Breast epithelium (tissue), 4 donors: ENCODE results near the gene SNX5. TPM values are rescaled to one million over a fixed set of nuclear protein-coding genes. Genes with fewer than 3 reads are reported as not detected.

Source experiments
- DNase-seq, 2 donors: peaks; one replicate each; pipeline ENCODE4 v3.0.0-alpha.2; 2019; ENCODE audit warnings: low spot score in 2 of 2
- H3K27ac ChIP-seq, 2 donors: fragments of 200-600 bp; sonication (generic) in 1 of 2; one replicate each; pipeline ENCODE4 v1.5.1; 2016 to 2019; ENCODE audit warnings: mild to moderate bottlenecking in 1 of 2
- H3K27me3 ChIP-seq, 2 donors: fragments of 200-600 bp; sonication (generic) in 1 of 2; one replicate each; pipeline versions ENCODE4 v1.5.1 to v1.6.0; 2017 to 2019; ENCODE audit warnings: control low read depth in 1 of 2, mild to moderate bottlenecking in 1 of 2
- H3K36me3 ChIP-seq: fragments of 200-600 bp; one replicate; pipeline ENCODE4 v1.5.1; 2019
- H3K4me1 ChIP-seq, 2 donors: fragments of 200-600 bp; sonication (generic); one replicate each; pipeline ENCODE4 v1.5.1; 2016 to 2019; ENCODE audit warnings: control low read depth in 1 of 2
- H3K4me3 ChIP-seq, 3 donors: fragments of 200-600 bp; sonication (generic); 1 replicate in 2 of 3; 2 replicates in 1 of 3; pipeline ENCODE4 v1.5.1; 2016 to 2019; ENCODE audit warnings: mild to moderate bottlenecking in 3 of 3, moderate library complexity in 2 of 3
- H3K9me3 ChIP-seq, 2 donors: fragments of 200-600 bp; sonication (generic) in 1 of 2; one replicate each; pipeline ENCODE4 v1.5.1; 2016 to 2019; ENCODE audit warnings: control low read depth in 1 of 2
- POLR2A ChIP-seq: fragments of 450-650 bp; IDR thresholded peaks from one replicate; pipeline ENCODE4 v1.6.1; 2016; ENCODE audit warnings: antibody characterized with exemption, mild to moderate bottlenecking, moderate library complexity
- POLR2AphosphoS5 ChIP-seq, 3 donors: sonication (generic); formaldehyde crosslinking; IDR thresholded peaks; one replicate each; pipeline ENCODE4 v1.6.1; 2017; ENCODE audit warnings: antibody characterized with exemption in 3 of 3
- intact Hi-C: fragments of 100-400 bp; cut with DNase I; formaldehyde crosslinking; loops from one replicate; pipeline ENCODE4 v1.15.1; 2023; ENCODE audit warnings: low total_unique reads
- total RNA-seq, 3 donors: library from RNA; depleted of rRNA; stranded (reverse); fragments of >200 nt; gene quantifications; one replicate each; pipeline ENCODE4 v1.1.0, GENCODE V29; 2016
- TF ChIP-seq, protein P1 (sequence below), 3 donors: fragments of 450-650 bp; IDR thresholded peaks; one replicate each; pipeline ENCODE4 v1.5.1; 2016 to 2017; ENCODE audit warnings: antibody characterized with exemption in 3 of 3, mild to moderate bottlenecking in 3 of 3, moderate library complexity in 3 of 3

Gene SNX5
- total RNA-seq, 3 donors from 2014 or later = 96.7 to 127 (median 122) TPM

DNA sequence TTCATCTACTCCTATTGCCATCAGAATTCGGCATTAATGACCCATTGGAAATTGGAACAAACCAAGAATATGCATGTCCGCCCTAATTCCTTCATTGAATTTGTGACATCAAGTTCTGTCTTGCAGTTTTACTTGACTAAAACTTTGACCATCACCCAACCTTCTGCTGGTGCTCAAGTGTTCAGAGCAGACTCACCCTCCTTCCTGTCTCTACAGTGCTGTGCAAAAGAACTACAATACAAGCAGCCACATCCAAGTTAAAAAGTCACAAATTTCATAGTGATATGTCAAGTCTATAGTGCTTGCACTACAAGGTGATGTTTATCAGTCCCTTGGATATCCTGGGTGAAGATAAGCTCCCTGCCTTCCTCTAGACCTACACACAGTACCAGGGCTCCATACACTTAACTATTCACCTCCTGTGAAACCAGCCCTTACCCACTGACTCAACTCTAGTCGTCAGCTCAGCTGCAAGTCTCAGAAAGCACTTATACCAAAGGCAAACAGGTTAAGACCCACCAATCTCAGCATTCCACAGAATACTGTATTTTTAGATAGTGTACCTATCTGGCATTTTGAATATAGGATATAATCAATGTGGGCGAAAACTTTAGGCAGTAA, 23.6 kb downstream of the SNX5 start:
- no peak for TF ChIP-seq POLR2A
- TF ChIP-seq POLR2AphosphoS5 (IDR thresholded peaks at IDR 0.05) = no peak
- TF ChIP-seq, protein P1, sequence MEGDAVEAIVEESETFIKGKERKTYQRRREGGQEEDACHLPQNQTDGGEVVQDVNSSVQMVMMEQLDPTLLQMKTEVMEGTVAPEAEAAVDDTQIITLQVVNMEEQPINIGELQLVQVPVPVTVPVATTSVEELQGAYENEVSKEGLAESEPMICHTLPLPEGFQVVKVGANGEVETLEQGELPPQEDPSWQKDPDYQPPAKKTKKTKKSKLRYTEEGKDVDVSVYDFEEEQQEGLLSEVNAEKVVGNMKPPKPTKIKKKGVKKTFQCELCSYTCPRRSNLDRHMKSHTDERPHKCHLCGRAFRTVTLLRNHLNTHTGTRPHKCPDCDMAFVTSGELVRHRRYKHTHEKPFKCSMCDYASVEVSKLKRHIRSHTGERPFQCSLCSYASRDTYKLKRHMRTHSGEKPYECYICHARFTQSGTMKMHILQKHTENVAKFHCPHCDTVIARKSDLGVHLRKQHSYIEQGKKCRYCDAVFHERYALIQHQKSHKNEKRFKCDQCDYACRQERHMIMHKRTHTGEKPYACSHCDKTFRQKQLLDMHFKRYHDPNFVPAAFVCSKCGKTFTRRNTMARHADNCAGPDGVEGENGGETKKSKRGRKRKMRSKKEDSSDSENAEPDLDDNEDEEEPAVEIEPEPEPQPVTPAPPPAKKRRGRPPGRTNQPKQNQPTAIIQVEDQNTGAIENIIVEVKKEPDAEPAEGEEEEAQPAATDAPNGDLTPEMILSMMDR (IDR thresholded peaks at IDR 0.05) = no peak
- intact Hi-C loops = no loop called here
- Histone ChIP-seq H3K4me1 (no peaks in the 10 kb centered on the region), H3K27me3 (no peaks in the 10 kb centered on the region), H3K36me3 (peaks cover 17% of the 10 kb centered on the region), H3K9me3 (no peaks in the 10 kb centered on the region), H3K27ac (no peak overlapping the region), H3K4me3 (no peak overlapping the region)
- no peak for DNase-seq

DNA sequence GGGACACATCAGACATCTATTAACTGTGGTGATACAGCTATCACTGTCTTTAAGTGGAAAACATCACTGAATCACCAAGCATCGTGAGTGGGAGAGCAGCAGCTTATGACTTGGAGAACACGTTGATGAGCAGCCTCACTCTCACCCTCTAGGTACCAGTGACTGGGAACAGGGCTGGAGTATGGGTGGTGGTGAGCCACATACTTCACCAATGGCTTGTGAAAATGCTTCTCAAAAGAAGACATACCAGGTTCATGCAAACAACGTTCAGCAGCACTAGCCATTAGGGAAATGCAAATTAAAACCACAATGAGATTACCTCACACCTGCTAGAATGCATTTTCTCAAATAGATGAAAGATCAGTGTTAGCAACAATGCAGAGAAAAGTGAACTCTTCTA, 25.3 kb downstream of the SNX5 start:
- intact Hi-C loops = no loop called here
- Histone ChIP-seq H3K27me3 (no peaks in the 10 kb centered on the region), H3K4me3 (no peak overlapping the region), H3K36me3 (peaks cover 12% of the 10 kb centered on the region), H3K4me1 (no peaks in the 10 kb centered on the region), H3K27ac (no peak overlapping the region), H3K9me3 (no peaks in the 10 kb centered on the region)
- TF ChIP-seq POLR2AphosphoS5 (IDR thresholded peaks at IDR 0.05) (no peak), POLR2A (no peak)
- TF ChIP-seq, protein P1 (IDR thresholded peaks at IDR 0.05) = no peak
- DNase-seq = no peak

DNA sequence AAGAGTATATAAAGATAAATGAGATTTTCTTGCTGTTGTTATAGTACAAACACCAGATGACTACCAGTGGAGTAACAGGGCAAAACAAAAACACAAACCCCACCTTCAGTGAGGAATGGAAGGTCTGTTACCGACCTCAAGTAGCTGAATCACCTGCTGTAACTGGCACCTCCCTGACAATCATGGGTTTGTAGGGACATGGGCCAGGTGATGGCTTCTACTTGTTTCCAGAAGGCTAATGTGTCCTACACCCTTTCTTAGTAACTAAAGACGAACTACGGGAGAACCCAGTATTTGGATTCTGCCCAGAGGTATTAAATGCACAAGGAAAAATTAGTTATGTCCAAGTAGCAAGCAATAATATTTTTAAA, 26.8 kb downstream of the SNX5 start:
- no peak for DNase-seq
- no peak for TF ChIP-seq POLR2AphosphoS5 (IDR thresholded peaks at IDR 0.05)
- Histone ChIP-seq H3K27ac (no peak overlapping the region), H3K4me1 (peaks cover 0 to 7% of the 10 kb centered on the region in 2 donors), H3K36me3 (peaks cover 11% of the 10 kb centered on the region), H3K9me3 (no peaks in the 10 kb centered on the region), H3K4me3 (no peak overlapping the region), H3K27me3 (no peaks in the 10 kb centered on the region)
- intact Hi-C loops = no loop called here

DNA sequence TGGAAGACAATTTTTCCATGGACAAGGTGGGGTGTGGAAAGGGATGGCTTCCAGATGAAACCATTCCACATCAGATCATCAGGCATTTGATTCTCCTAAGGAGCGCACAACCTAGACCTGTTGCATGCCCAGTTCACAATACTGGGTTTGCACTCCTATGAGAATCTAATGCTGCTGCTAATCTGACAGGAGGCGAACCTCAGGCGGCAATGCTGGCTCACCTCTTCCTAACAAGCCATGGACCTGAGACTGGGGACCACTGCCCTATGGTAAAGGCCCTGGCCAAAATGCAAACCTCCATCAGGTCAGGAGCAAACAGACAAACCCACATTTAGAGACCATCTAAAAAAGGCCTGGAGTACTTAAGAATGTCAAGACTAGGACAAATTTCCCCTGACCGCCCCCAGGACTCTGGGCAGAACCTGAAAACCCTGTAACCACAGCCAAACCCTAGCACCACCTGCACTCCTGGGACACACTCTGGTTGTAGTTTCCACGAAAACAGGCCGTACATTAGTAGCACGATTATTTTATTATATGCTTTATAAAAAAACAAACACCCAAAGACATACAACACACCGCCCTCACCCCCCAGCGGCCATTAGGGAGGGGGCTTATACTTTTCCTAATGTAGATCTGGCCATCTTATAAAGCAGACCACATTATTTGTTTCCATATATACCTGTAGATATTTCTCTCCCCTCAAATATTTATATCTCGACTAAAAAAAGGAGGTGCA, 27.3 kb downstream of the SNX5 start:
- H3K27ac ChIP-seq = no peak overlapping the region
- no peak for DNase-seq
- H3K27me3 ChIP-seq = no peaks in the 10 kb centered on the region
- TF ChIP-seq POLR2A = no peak
- no peak for TF ChIP-seq POLR2AphosphoS5 (IDR thresholded peaks at IDR 0.05)
- TF ChIP-seq, protein P1 (IDR thresholded peaks at IDR 0.05) = no peak
- no peaks in the 10 kb centered on the region for H3K9me3 ChIP-seq
- peaks cover 11% of the 10 kb centered on the region for H3K36me3 ChIP-seq
- H3K4me1 ChIP-seq = peaks cover 0 to 9% of the 10 kb centered on the region in 2 donors
- H3K4me3 ChIP-seq = no peak overlapping the region
- intact Hi-C loops = no loop called here

DNA sequence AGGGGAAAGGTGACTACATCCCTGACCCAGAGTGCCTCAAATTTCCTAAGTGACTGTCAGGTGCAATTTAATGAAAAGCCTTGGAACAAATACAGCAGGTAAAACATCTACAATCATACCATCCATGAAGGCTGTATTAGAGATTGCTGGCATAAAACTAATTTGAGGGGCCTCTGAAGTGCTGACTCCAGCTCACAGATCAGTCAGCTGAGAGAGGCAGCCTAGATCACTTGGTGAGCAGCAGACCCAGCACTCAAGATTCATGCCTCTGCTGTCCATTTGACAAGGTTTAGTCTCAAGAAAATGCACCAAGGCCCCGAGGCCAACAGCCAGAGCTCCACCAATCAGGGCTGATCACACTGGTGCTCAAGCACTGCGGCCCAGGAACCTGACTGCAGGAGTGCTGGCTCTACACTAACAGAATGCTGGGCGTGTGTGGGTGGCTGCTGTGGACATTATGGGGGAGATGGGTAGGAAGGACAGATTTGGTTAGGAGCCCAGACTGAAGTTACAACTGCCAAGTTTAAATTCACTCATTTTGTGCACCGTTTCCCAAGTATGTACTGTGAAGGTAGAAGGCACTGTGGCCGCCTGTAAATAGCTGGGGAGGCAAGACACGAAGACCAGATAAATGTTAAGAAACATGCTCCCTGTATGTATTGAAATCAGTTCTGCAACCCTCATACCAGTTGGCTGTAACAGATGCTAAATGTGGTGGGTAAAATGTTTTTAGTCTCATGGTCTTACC, 28.2 kb downstream of the SNX5 start:
- Histone ChIP-seq H3K36me3 (peaks cover 7% of the 10 kb centered on the region), H3K4me1 (peaks cover 0 to 9% of the 10 kb centered on the region in 2 donors), H3K9me3 (no peaks in the 10 kb centered on the region), H3K27me3 (no peaks in the 10 kb centered on the region), H3K4me3 (no peak overlapping the region), H3K27ac (no peak overlapping the region)
- no peak for DNase-seq
- intact Hi-C loops = no loop called here
- TF ChIP-seq POLR2A (no peak), POLR2AphosphoS5 (IDR thresholded peaks at IDR 0.05) (no peak)
- TF ChIP-seq, protein P1 (IDR thresholded peaks at IDR 0.05) = no peak
